Suprapubic skin (tissue), 4 donors: Measurements from ENCODE around the gene ICAM2. TPM values are rescaled to one million over a fixed set of nuclear protein-coding genes. Genes with fewer than 3 reads are reported as not detected.

Source experiments
- DNase-seq, 2 donors: peaks; one replicate each; pipeline ENCODE4 v3.0.0-alpha.2; 2019; ENCODE audit warnings: low spot score in 2 of 2
- H3K27ac ChIP-seq: fragments of 200-600 bp; sonication (generic); one replicate; pipeline ENCODE4 v1.5.1; 2019
- H3K27me3 ChIP-seq: fragments of 200-600 bp; sonication (generic); one replicate; pipeline ENCODE4 v1.5.1; 2019
- H3K36me3 ChIP-seq: fragments of 200-600 bp; sonication (generic); one replicate; pipeline ENCODE4 v1.5.1; 2019
- H3K4me1 ChIP-seq: fragments of 200-600 bp; sonication (generic); one replicate; pipeline ENCODE4 v1.5.1; 2019
- H3K4me3 ChIP-seq: fragments of 200-600 bp; sonication (generic); one replicate; pipeline ENCODE4 v1.5.1; 2019; ENCODE audit warnings: mild to moderate bottlenecking
- H3K9me3 ChIP-seq: fragments of 200-600 bp; sonication (generic); one replicate; pipeline ENCODE4 v1.5.1; 2019
- CTCF ChIP-seq, 2 donors: fragments of 200-600 bp in 1 of 2; fragments of 450-650 bp in 1 of 2; sonication (generic) in 1 of 2; IDR thresholded peaks; one replicate each; pipeline ENCODE4 v1.5.1; 2016 to 2019; ENCODE audit warnings: antibody characterized with exemption in 2 of 2, mild to moderate bottlenecking in 1 of 2, moderate library complexity in 1 of 2
- EP300 ChIP-seq: sonication (generic); formaldehyde crosslinking; IDR thresholded peaks from one replicate; pipeline ENCODE4 v1.6.1; 2017; ENCODE audit warnings: antibody characterized with exemption
- POLR2A ChIP-seq, 2 donors: fragments of 450-650 bp; IDR thresholded peaks; one replicate each; pipeline ENCODE4 v1.6.1; 2017; ENCODE audit warnings: antibody characterized with exemption in 2 of 2, mild to moderate bottlenecking in 2 of 2, moderate library complexity in 2 of 2
- POLR2AphosphoS5 ChIP-seq, 3 donors: sonication (generic); formaldehyde crosslinking; IDR thresholded peaks; one replicate each; pipeline ENCODE4 v1.6.1; 2017; ENCODE audit warnings: antibody characterized with exemption in 3 of 3
- WGBS: methylation state at CpG from one replicate; pipeline ENCODE4 v1.1.5; 2018; 5-methylcytosine and 5-hydroxymethylcytosine counted together
- total RNA-seq, 4 donors: library from RNA; depleted of rRNA; stranded (reverse); fragments of >200 nt; gene quantifications; one replicate each; pipeline ENCODE4 v1.1.0, GENCODE V29; 2016

Gene ICAM2
- total RNA-seq, 4 donors from 2014 or later = 8.4 to 32.5 (median 14.9) TPM

GRCh38 chr17:64065161-64065560 is 44.7 kb upstream of the ICAM2 start:
- H3K4me3 ChIP-seq = no peak overlapping the region

DNA sequence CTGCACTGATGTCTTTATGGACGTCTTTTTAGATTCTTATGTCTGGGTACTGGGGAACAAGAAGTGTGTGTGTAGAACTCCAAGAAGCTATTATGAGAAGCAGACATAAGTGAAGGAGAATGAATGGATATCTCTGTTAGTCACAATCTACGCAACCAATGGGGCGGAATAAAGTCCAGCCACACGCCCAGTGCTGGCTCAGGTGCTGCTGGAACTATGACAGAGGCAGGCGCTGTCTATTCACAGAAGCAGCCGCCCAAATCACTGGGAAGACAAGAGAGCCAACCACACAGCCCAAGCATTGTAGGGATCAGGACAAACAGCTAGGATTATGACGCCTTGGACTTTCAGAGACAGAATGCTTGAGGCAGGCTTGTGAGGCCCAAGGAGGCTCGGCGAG is 43.9 kb upstream of the ICAM2 start:
- TF ChIP-seq CTCF (IDR thresholded peaks at IDR 0.05) (no peak), POLR2A (IDR thresholded peaks at IDR 0.05) (no peak), POLR2AphosphoS5 (IDR thresholded peaks at IDR 0.05) (no peak), EP300 (no peak)
- Histone ChIP-seq H3K4me1 (peaks cover 9% of the 10 kb centered on the region), H3K4me3 (no peak overlapping the region), H3K27me3 (no peaks in the 10 kb centered on the region), H3K9me3 (peaks cover under 1% of the 10 kb centered on the region), H3K27ac (no peak overlapping the region), H3K36me3 (peaks cover 63% of the 10 kb centered on the region)
- no peak for DNase-seq
- WGBS = 72% methylated on average over 9 of the region's 9 CpGs

More at GRCh38 chr17:64065161-64065560, 44.7 kb upstream of the ICAM2 start:
- no peak for DNase-seq
- H3K9me3 ChIP-seq = peaks cover 9% of the 10 kb centered on the region
- peaks cover 9% of the 10 kb centered on the region for H3K4me1 ChIP-seq
- 93% methylated on average over 8 of the region's 8 CpGs for WGBS
- H3K27ac ChIP-seq = no peak overlapping the region
- TF ChIP-seq POLR2A (IDR thresholded peaks at IDR 0.05) (no peak), EP300 (no peak), CTCF (IDR thresholded peaks at IDR 0.05) (no peak), POLR2AphosphoS5 (IDR thresholded peaks at IDR 0.05) (no peak)
- peaks cover 65% of the 10 kb centered on the region for H3K36me3 ChIP-seq
- no peaks in the 10 kb centered on the region for H3K27me3 ChIP-seq

GRCh38 chr17:64063766-64064224 is 43.4 kb upstream of the ICAM2 start:
- Histone ChIP-seq H3K27ac (no peak overlapping the region), H3K36me3 (peaks cover 63% of the 10 kb centered on the region), H3K4me1 (peaks cover 9% of the 10 kb centered on the region), H3K4me3 (no peak overlapping the region), H3K27me3 (no peaks in the 10 kb centered on the region), H3K9me3 (no peaks in the 10 kb centered on the region)
- no peak for DNase-seq
- TF ChIP-seq EP300 = no peak
- TF ChIP-seq POLR2AphosphoS5 (IDR thresholded peaks at IDR 0.05) = no peak
- TF ChIP-seq POLR2A (IDR thresholded peaks at IDR 0.05) = no peak
- peak in 1 of 2 donors; percentile 41 for TF ChIP-seq CTCF (IDR thresholded peaks at IDR 0.05)
- 51% methylated on average over 14 of the region's 16 CpGs for WGBS

DNA sequence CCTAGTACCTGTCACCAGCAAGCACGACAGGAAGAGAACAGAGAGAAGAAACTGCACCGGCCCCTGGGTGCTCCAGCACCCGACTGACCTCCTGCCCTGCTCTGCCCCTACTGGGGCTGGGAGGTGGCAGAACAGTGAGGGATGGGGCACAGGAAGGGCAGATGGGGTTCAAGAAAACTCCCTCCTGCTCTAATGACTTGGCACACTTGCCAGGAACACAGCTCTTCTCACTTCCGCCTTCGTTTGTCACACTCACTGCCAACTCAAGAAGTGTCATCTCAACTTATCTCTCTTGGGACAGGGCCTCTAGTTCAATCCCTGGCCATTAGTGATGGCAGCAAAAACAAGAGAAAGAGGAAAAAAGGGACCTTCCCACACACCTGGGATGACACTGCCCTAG is 42.7 kb upstream of the ICAM2 start:
- H3K27me3 ChIP-seq = no peaks in the 10 kb centered on the region
- 83% methylated on average over 5 of the region's 5 CpGs for WGBS
- peaks cover 57% of the 10 kb centered on the region for H3K36me3 ChIP-seq
- H3K4me3 ChIP-seq = no peak overlapping the region
- H3K9me3 ChIP-seq = no peaks in the 10 kb centered on the region
- peaks cover 9% of the 10 kb centered on the region for H3K4me1 ChIP-seq
- no peak for DNase-seq
- H3K27ac ChIP-seq = no peak overlapping the region
- TF ChIP-seq EP300 (no peak), POLR2A (IDR thresholded peaks at IDR 0.05) (no peak), CTCF (IDR thresholded peaks at IDR 0.05) (no peak), POLR2AphosphoS5 (IDR thresholded peaks at IDR 0.05) (no peak)

DNA sequence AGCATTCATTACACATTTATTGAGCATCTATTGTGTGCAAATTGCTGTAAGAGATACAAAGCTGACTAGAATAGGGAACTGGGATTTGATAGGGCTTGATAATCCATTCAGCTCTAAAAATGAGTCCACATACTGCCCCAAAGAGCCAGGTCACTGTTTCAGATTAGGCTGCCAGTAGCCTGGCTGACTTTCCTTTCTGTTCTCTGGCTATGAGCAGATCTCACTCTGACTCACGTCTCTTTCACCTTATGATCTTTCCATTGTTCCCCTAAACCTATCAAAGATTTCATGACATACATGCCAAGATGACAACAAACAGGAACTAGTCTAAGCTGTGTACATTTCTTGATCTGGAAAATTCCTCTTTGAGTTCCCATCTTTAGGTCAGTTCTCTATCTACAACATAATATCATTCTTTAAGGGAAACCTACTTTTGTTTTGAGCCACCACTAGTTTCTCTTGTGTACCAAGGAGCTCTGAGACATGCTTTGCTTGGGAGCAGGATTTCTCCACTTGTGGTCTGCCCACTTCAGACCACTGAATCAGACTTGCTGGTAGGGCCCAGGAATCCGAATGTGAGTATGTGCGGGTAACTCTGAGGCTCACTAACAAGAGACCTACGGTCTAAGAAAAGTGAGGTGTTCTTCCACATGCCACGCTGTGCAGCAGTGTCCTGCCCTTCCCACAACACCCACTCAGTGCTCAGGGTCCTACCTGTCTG is 40.9 kb upstream of the ICAM2 start:
- Histone ChIP-seq H3K27me3 (no peaks in the 10 kb centered on the region), H3K27ac (no peak overlapping the region)
- 87% methylated on average over 5 of the region's 5 CpGs for whole genome bisulfite sequencing

More for the DNA sequence above, 40.9 kb upstream of the ICAM2 start:
- no peak for TF ChIP-seq POLR2A (IDR thresholded peaks at IDR 0.05)
- no peak for TF ChIP-seq POLR2AphosphoS5 (IDR thresholded peaks at IDR 0.05)
- TF ChIP-seq EP300 = no peak
- no peak for TF ChIP-seq CTCF (IDR thresholded peaks at IDR 0.05)
- no peak for DNase-seq
- H3K9me3 ChIP-seq = no peaks in the 10 kb centered on the region
- peaks cover 9% of the 10 kb centered on the region for H3K4me1 ChIP-seq
- H3K4me3 ChIP-seq = no peak overlapping the region
- peaks cover 57% of the 10 kb centered on the region for H3K36me3 ChIP-seq
